Activated naive CD4-positive, alpha-beta T cell treated with anti-CD3 and anti-CD28 coated beads, Interleukin-2, amount 10 ng/mL, durations not matched to agents 7 days and 5 days (primary cell): Measurements from ENCODE around the gene ARHGAP42.

Source experiments
- CTCF ChIA-PET: fragments of 350-600 bp; sonication (Branson Sonifier 250); formaldehyde crosslinking; loops from one replicate; lab custom pipeline; 2021; ENCODE audit warnings: antibody characterized with exemption; lab: Charles Lee
- DNase-seq: peaks from one replicate; pipeline ENCODE4 v3.0.0-alpha.2; 2020
- H3K27ac Mint-ChIP-seq: one replicate; pipeline ENCODE4 v1.8.0; 2021; ENCODE audit warnings: mild to moderate bottlenecking, moderate library complexity, mixed read lengths
- H3K27me3 Mint-ChIP-seq: one replicate; pipeline ENCODE4 v1.8.0; 2021; ENCODE audit warnings: mild to moderate bottlenecking, mixed read lengths
- H3K36me3 Mint-ChIP-seq: one replicate; pipeline ENCODE4 v1.8.0; 2021; ENCODE audit warnings: mixed read lengths
- H3K4me1 Mint-ChIP-seq: one replicate; pipeline ENCODE4 v1.8.0; 2021; ENCODE audit warnings: mixed read lengths
- H3K4me3 Mint-ChIP-seq: one replicate; pipeline ENCODE4 v1.8.0; 2021; ENCODE audit warnings: mild to moderate bottlenecking, moderate library complexity, mixed read lengths
- H3K9me3 Mint-ChIP-seq: one replicate; pipeline ENCODE4 v1.8.0; 2021; ENCODE audit warnings: mixed read lengths

The ARHGAP42 gene

DNA sequence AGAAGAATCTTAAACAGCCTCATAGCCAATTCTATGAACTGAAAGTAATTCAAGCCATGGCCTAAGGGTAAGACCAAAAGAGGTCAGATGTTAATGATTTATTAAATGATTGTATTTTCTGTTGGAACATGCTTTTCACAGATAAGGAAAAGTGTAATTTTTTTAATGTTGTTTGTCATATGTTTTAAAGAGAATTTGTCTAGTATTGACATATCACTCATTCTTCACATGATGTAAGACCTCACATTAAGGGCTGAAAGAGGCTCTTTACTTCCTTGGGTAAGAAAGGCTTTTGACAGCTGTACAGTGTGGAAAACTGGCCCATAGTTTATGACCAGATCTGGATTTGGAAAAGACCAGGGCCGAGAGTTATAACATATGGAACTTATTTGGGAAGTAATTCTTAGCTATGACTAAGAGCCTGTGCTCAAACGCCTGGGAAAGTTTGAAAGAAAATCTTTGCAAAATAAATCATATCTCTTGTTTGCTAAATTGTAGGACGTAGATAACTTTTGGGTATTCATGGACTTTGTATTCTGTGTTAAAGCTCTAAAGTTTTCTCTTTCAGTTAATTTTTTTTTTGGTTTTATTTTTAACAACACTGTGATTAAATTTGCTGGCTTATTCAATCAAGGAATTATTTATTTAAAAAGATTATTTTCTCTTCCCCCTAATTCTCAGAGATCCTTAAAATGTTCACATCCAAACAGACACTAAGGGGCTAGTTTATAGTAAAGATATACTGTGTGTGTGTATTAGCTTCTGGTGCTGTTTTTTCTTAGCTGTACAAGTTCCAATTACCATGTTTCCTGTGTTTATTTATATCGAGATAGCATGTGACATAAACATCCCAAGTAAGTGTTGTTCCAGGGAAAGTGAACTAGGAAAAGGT lies 162.2 kb downstream of the ARHGAP42 start:
- no peak for DNase-seq
- Mint-ChIP-seq H3K36me3 (no peaks in the 10 kb centered on the region), H3K9me3 (no peaks in the 10 kb centered on the region), H3K27ac (no peak overlapping the region), H3K27me3 (no peaks in the 10 kb centered on the region), H3K4me3 (no peak overlapping the region), H3K4me1 (no peaks in the 10 kb centered on the region)
- CTCF ChIA-PET: no interaction called here

DNA sequence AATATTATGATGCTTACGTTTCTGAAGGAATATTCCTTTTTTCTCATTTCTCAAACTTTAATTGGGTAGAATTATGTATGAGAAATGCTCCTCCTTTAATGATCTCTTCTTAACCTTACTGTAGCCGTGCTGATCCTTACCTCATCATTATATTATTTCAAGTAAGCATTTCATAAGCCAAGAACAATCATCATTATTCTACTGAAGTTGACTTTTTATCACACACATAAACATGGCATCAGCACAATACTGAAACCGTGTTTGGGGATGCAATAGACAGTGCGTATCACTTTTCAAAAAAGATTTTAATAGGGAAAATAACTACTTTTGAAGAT lies 162.8 kb downstream of the ARHGAP42 start:
- CTCF ChIA-PET: no interaction called here
- no peak for DNase-seq
- H3K4me1 Mint-ChIP-seq: no peaks in the 10 kb centered on the region
- H3K4me3 Mint-ChIP-seq: no peak overlapping the region
- H3K27ac Mint-ChIP-seq: no peak overlapping the region
- H3K27me3 Mint-ChIP-seq: no peaks in the 10 kb centered on the region
- H3K9me3 Mint-ChIP-seq: no peaks in the 10 kb centered on the region
- no peaks in the 10 kb centered on the region for H3K36me3 Mint-ChIP-seq

DNA sequence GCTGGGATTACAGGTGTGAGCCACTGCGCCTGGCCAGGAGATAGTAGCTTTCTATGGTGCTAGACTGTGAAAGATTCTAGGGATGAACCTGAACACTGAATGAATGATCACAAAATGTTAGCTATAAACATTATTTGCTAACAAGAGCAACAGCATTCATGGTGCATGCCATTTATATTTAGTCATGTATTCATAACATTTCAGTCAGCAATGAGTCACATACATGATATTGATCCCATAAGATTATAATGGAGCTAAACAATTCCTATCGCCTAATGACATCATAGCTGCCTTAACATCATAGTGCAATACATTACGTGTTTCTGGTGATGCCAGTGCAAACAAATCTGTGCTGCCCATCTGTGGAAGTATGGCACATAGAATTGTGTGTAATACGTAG lies 164.1 kb downstream of the ARHGAP42 start:
- Mint-ChIP-seq H3K9me3 (no peaks in the 10 kb centered on the region), H3K36me3 (no peaks in the 10 kb centered on the region), H3K4me1 (no peaks in the 10 kb centered on the region), H3K4me3 (no peak overlapping the region), H3K27ac (no peak overlapping the region), H3K27me3 (no peaks in the 10 kb centered on the region)
- DNase-seq: no peak
- CTCF ChIA-PET: no interaction called here

DNA sequence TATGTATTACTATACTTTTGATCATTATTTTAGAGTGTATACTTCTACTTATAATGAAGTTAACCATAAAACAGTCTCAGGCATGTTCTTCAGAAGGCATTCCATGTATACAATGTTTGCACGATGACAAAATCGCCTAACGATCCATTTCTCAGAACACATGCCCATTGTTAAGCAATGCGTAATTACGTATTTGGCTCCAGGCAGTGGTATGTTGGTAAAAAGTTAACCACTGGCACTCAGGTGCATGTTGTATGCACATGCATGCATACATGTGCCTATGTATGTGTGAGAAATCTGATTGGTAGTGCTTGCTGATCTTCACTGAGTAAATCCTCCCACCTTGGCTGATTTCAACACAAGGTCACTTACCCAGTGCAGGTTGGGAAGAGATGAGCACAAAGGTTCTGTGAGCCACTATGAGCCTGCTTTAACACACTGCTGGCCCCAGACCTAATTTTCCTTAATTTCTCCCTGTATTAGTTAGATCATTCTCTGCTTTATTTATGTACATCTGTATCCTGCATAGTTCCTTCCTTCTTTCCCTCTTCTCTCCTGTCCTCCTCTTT lies 164.6 kb downstream of the ARHGAP42 start:
- CTCF ChIA-PET: no interaction called here
- H3K36me3 Mint-ChIP-seq: no peaks in the 10 kb centered on the region

DNA sequence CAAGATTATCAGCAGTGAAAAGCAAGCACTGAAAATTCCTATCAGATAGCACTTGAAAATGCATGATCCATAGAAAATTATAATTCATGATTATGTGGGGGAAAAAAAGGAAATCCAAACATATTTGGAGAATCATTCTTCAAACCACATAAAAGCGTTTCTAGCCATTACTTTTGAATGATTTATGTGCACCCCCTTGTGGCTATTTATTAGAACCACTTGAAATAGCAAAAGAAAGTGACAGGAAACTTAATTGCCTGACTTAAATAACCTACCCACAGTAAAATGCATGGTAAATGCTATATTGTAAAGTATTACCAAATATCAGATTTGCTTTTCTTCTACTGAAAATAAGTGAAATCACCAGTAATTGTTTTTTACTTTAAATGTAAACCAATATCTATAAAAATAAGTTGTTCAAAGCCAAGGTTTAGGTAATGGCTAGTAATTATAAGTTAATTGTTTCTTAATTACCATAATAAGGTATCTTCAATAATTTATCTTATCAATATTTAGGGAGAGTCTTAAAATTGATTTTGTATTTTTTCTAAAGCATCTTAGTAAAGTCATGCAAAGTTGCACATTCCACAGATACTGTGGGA lies 168.5 kb downstream of the ARHGAP42 start:
- CTCF ChIA-PET: interaction anchor here (1.1 kb wide), 1 partner anchor 278 kb away, joined by 6 read pairs; no protein-coding TSS in a partner anchor
- Mint-ChIP-seq H3K36me3 (no peaks in the 10 kb centered on the region), H3K27ac (no peak overlapping the region), H3K4me3 (no peak overlapping the region), H3K4me1 (no peaks in the 10 kb centered on the region), H3K27me3 (no peaks in the 10 kb centered on the region), H3K9me3 (no peaks in the 10 kb centered on the region)
- no peak for DNase-seq

More for the DNA sequence above, 164.6 kb downstream of the ARHGAP42 start:
- no peaks in the 10 kb centered on the region for H3K27me3 Mint-ChIP-seq
- no peak overlapping the region for H3K27ac Mint-ChIP-seq
- no peak for DNase-seq
- H3K9me3 Mint-ChIP-seq: no peaks in the 10 kb centered on the region
- no peaks in the 10 kb centered on the region for H3K4me1 Mint-ChIP-seq
- no peak overlapping the region for H3K4me3 Mint-ChIP-seq

DNA sequence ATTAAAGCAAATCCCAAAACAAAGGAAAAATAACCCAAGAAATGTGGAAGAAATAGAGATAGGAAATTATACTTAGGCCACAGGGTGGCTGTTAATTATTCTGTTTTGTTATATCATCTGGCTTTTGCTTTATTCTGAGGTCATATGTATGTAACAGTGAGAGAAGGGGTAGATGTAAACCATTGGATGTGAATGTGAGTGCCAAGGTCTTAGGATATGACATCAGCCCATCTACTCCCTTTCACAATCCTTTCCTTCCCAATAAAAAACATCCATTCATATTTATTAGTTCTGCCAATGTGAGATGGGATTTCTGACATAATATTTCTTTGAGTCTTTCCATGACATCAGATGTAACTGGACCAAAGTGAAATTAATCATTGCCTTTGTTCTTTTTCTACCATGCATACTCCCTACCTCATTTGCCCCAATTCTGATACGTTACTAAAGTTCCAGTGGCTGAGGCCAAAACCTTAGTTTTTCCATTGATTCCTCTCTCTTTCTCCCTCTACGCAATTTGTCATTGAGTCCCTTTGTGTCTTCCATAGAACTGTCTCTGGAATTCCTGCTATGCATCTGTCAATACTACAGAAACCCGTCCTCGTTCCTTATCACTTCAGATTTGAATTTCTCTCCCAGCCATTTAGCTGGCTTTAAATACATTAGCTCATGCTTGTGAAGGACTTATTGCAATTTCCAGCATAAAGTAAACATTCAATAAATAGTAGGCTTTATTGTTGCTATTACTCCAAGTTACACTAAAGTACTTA lies 170.3 kb downstream of the ARHGAP42 start:
- no peaks in the 10 kb centered on the region for H3K36me3 Mint-ChIP-seq
- no peak overlapping the region for H3K27ac Mint-ChIP-seq
- no peak for DNase-seq
- CTCF ChIA-PET: no interaction called here
- no peak overlapping the region for H3K4me3 Mint-ChIP-seq
- H3K4me1 Mint-ChIP-seq: no peaks in the 10 kb centered on the region
- H3K27me3 Mint-ChIP-seq: no peaks in the 10 kb centered on the region
- no peaks in the 10 kb centered on the region for H3K9me3 Mint-ChIP-seq

DNA sequence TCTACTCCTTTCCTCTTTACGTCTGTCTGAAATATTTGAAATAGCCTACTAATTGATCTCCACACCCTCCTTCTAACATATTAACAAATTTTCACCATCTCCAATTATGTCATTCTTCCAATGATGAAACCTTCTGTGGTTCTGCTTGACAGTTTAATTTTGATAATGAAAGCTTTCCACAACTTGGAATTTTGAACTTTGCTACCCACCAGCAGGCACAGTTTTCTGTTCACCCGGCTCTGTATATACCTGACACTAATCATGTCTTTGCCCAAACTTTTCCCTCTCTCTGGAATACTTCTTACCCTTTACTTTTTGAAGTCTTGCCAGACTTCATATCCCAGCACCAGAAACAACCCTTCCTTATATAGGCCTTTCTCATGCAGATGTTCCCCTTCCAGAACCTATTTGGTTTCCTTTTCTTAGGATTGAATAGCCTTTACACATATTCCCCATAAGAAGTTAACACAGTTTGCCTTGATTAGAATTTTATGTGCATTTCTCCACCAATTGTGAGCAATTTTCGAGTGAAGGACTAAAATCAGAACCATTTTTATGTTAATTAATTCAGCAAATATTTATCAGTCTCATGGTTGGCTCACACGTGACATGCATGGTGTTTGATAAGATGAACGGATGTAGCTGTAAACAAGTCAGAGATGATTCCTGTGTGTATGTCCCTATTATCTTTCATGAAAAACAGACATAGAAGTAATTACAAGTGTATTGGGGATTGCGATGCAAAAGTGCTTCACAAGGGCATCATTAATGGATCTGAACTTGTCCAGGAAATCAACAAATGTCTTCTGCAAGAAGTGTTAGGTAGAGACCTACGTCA lies 173.4 kb downstream of the ARHGAP42 start:
- Mint-ChIP-seq H3K9me3 (no peaks in the 10 kb centered on the region), H3K27me3 (no peaks in the 10 kb centered on the region), H3K4me1 (no peaks in the 10 kb centered on the region), H3K4me3 (no peak overlapping the region), H3K27ac (no peak overlapping the region), H3K36me3 (no peaks in the 10 kb centered on the region)
- no peak for DNase-seq
- CTCF ChIA-PET: no interaction called here

DNA sequence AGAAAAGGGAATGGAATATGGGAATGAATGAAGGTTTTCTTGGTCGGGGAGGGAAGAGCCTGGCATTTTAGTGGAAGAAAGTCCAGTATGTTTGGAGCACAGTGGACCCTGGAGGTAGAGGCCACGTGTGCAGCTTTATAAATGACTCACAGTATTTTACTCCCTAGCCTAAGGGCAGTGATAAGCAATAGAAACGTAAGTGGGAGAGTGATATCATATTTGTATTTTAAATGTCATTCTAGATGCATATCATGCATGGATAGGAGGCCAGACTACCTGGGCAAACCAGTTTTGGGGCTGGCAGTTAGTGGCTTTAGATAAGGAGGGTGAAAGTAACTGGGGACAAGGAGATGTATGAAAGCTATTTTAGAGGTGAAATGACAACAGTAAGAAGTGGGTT lies 174.1 kb downstream of the ARHGAP42 start:
- Mint-ChIP-seq H3K9me3 (no peaks in the 10 kb centered on the region), H3K4me1 (no peaks in the 10 kb centered on the region), H3K27ac (no peak overlapping the region), H3K4me3 (no peak overlapping the region), H3K36me3 (no peaks in the 10 kb centered on the region), H3K27me3 (no peaks in the 10 kb centered on the region)
- CTCF ChIA-PET: no interaction called here
- no peak for DNase-seq

DNA sequence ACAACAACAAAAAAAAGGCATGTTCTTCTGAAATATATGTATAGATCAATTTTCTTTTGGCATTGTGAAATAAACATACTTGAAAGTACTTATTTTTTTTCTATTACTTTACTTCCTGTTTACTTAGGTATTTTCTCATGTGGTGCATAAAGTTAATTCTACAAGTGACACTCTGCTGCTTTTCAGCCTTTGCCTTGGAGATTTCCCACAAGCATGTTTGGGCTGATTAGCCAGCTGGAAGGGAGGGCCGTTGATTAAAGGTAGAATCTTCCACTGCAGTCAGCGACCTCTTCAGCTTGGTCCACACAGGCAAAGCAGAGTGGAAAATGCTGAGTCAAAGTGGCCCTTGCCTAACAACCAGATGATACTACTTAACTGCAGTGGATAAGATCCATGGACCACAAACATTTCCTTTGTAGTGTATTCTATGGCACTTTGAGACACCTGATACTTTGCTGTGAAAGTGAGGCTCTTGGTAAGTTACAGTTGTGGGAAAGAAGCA lies 176.0 kb downstream of the ARHGAP42 start:
- Mint-ChIP-seq H3K4me1 (no peaks in the 10 kb centered on the region), H3K27ac (no peak overlapping the region), H3K27me3 (no peaks in the 10 kb centered on the region), H3K4me3 (no peak overlapping the region), H3K9me3 (no peaks in the 10 kb centered on the region), H3K36me3 (no peaks in the 10 kb centered on the region)
- no peak for DNase-seq
- CTCF ChIA-PET: no interaction called here

DNA sequence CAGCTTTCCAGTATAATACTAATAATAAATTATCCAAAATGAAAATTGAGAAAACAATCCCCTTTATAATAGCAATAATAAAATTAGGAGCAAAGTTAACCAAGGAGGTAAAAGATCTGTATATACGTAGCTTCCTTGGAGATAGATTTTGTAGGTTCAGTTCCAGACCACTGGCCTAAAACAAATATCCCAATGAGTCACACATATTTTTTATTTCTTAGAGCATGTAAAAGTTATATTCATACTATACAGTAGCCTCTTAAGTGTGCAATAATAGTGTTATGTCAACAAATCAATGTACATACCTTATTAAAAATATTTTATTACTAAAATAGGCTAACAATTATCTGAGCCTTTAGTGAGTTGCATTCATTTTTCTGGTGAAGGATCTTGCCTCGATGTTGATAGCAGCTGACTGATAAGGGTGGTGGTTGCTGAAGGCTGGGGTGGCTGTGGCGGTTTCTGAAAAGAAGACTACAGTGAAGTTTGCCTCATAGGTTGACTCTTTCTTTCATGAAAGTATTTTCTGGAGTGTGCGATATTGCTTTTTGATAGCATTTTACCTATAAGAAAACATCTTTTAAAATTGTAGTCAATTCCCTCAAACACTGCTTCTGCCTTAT lies 178.5 kb downstream of the ARHGAP42 start:
- Mint-ChIP-seq H3K27me3 (no peaks in the 10 kb centered on the region), H3K4me3 (no peak overlapping the region), H3K9me3 (no peaks in the 10 kb centered on the region), H3K36me3 (no peaks in the 10 kb centered on the region), H3K4me1 (no peaks in the 10 kb centered on the region), H3K27ac (no peak overlapping the region)
- no peak for DNase-seq
- CTCF ChIA-PET: no interaction called here

DNA sequence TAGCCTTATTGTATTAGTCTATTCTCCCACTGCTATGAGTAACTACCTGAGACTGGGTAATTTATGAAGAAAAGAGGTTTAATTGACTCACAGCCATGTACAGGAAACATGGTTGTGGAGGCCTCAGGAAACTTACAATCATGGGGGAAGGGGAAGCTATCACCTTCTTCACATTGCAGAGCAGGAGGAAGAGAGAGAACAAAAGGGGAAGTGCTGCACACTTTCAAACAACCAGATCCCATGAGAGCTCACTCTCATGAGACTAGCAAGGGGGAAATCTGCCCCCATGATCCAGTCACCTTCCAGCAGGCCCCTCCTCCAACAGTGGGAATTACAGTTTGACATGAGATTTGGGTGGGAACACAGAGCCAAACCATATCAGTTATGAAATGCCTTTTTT lies 179.4 kb downstream of the ARHGAP42 start:
- H3K27ac Mint-ChIP-seq: no peak overlapping the region
- no peak overlapping the region for H3K4me3 Mint-ChIP-seq
- CTCF ChIA-PET: no interaction called here
- H3K9me3 Mint-ChIP-seq: no peaks in the 10 kb centered on the region
- H3K4me1 Mint-ChIP-seq: no peaks in the 10 kb centered on the region
- H3K36me3 Mint-ChIP-seq: no peaks in the 10 kb centered on the region
- no peaks in the 10 kb centered on the region for H3K27me3 Mint-ChIP-seq
- no peak for DNase-seq

DNA sequence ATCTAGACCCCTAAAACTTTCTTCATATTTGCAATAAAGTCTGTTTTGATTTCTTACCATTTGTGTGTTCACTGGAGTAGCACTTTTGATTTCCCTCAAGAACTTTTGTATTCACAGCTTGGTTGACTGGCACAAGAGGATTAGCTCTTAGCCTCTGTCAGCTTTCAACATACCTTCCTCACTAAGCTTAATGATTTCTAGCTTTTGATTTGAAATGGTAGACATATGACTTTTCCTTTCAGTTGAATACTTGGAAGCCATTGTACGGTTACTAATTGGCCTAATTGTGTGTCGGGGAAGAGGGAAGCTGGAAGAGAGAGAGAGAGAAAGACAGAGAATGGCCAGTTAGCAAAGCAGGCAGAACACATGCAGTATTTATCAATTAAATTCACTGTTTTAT lies 180.5 kb downstream of the ARHGAP42 start:
- H3K9me3 Mint-ChIP-seq: no peaks in the 10 kb centered on the region
- H3K4me1 Mint-ChIP-seq: no peaks in the 10 kb centered on the region
- no peak overlapping the region for H3K27ac Mint-ChIP-seq
- no peak for DNase-seq
- CTCF ChIA-PET: interaction anchor here (0.5 kb wide), 1 partner anchor 1002 kb away, joined by 3 read pairs; no protein-coding TSS in a partner anchor
- H3K4me3 Mint-ChIP-seq: no peak overlapping the region
- no peaks in the 10 kb centered on the region for H3K27me3 Mint-ChIP-seq
- no peaks in the 10 kb centered on the region for H3K36me3 Mint-ChIP-seq

DNA sequence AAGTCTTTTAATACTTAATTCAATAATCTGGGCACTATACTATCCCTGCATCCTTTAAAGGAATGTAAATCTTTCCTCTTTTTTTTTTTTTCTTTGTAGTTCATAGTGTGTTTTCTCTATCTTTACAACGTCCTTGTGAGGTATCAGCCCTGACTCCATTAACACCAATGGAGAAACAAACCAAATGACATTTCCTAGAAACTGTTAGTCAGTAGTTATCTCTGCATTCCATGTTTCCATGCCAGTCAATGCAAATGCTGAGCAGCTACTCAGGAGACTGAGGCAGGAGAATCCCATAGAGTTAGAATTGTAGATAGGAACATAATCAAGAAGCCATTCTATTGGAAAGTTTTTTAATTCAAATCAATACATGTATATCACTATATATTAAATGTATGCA lies 182.2 kb downstream of the ARHGAP42 start:
- Mint-ChIP-seq H3K36me3 (no peaks in the 10 kb centered on the region), H3K27me3 (no peaks in the 10 kb centered on the region), H3K4me3 (no peak overlapping the region), H3K27ac (no peak overlapping the region), H3K9me3 (no peaks in the 10 kb centered on the region), H3K4me1 (no peaks in the 10 kb centered on the region)
- CTCF ChIA-PET: no interaction called here
- DNase-seq: no peak
